Retina (tissue), 1 donor: ENCODE data around the gene HSPH1.
"Not testable (repeated sequence)": the region's sequence is repeated elsewhere in the genome, so short reads cannot be mapped to it uniquely, and the experiment has no call there.

ENCODE experiments used
- DNase-seq: peaks from one replicate; pipeline ENCODE4 v3.0.0-alpha.2; 2016

HSPH1 gene

DNA sequence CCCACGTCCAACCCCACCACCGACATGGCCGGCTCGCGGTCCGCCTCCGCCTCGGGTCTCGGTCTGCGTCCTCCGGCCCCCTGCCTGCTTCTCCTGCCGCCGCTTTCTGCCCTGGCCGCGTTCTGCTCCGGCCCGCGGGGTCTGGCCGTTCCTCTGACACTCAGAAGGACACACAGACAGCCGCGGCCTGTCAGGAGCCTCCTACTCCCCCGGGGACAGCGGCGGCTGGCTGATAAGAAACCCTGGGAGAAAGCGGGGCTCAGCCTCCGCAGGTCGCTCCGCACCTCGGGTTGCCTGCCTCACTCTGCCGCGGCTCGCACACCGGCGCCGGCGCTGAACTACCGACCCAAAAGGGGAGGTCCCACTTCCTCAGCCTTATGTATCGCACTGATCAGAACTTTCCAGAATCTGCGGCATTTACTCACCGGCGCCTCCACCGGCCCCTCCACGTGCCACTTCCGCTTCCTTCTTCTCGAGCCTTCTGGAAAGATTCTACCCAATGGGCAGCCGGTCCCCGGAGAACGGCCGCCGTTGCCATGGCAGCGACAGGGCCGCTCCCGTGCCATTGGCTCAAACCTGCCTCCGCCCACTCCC, at the start of gene HSPH1:
Gene HSPH1, minus strand, starts transcription at position 348 of the 594 bp plus-strand sequence. Its CDS starts 322 bp downstream, at position 26.
- peak; percentile 100 for DNase-seq

- DNase-seq, result no peak
Measured at GRCh38 chr13:31209841-31210210, 48.1 kb upstream of the HSPH1 start.

- peak; percentile 86 for DNase-seq
Measured at GRCh38 chr13:31209172-31209840, 47.6 kb upstream of the HSPH1 start.

- no peak for DNase-seq
Measured at GRCh38 chr13:31208559-31209122, 46.9 kb upstream of the HSPH1 start.

- peak; percentile 43 for DNase-seq
Measured at GRCh38 chr13:31207661-31208552, 46.2 kb upstream of the HSPH1 start.

DNA sequence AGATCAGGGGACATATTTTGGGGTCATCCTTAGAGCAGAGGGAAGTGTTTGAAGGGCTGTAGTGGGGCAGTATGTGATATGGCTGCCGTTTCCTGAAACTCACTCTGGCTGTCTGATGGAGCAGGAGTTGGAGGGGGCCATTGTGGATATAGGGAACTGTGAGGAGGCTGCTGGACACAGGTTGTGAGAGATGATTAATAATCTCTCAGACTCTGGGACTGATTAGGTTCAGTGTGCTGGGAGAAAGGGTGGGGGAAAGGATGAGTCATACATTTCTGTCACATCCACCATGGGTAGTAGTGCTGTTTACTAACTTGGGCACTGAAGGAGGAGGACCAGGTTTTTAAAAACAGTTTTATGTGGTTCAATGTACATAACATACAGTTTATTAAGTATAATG, 42.9 kb upstream of the HSPH1 start:
- no peak for DNase-seq

- DNase-seq, result no peak
Measured at GRCh38 chr13:31201341-31202031, 39.8 kb upstream of the HSPH1 start.

- peak; percentile 79 for DNase-seq
Measured at GRCh38 chr13:31200637-31200971, 38.9 kb upstream of the HSPH1 start.

GRCh38 chr13:31199849-31200636, 38.3 kb upstream of the HSPH1 start, which contains the start of gene B3GLCT:
Gene B3GLCT (plus strand): TSS chr13:31199975. CDS start chr13:31200085, 110 bp downstream.
- DNase-seq, result peak; percentile 93

- DNase-seq, result no peak
Measured at GRCh38 chr13:31199527-31199848, 37.8 kb upstream of the HSPH1 start.

DNA sequence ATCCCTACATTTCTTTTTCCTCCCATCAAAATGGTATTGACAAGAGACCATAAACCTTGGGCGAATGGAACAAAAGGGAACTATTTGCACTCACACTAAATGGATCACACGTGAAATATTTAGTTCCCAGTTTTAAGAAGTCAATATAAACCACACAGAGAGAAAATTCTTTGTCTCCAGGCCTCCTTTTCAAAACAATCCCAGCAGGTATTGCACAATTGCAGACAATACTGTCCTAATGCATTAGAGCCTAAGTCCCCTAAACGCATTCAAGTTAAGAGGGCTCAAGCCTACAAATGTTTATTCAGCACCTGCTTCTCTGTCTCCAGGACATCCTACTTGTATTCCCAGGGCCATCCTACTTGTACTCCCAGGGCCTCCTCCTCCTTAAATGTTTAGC, 36.8 kb upstream of the HSPH1 start:
- no peak for DNase-seq

GRCh38 chr13:31196992-31197391, 35.3 kb upstream of the HSPH1 start:
- no peak for DNase-seq

DNA sequence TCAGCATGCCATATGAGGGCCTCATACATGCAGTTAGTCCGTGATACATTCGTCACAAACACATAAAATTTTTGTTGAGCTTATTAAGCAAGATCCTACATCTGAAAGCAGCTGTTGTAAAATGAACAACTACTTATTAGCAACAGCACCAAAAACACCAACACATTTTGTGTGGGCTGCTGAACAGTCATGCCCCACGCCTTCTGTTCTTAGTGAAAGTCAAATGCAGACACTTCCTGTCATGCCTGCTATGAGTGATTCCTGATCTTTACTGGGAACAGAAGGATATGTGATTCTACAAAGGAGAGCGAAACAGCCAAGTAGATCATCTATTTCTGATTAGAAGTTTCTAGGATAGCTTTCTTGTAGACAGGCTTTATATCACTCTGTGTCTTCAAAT, 33.9 kb upstream of the HSPH1 start:
- DNase-seq, result no peak

GRCh38 chr13:31192306-31192705, 30.6 kb upstream of the HSPH1 start:
- DNase-seq, result no peak

DNA sequence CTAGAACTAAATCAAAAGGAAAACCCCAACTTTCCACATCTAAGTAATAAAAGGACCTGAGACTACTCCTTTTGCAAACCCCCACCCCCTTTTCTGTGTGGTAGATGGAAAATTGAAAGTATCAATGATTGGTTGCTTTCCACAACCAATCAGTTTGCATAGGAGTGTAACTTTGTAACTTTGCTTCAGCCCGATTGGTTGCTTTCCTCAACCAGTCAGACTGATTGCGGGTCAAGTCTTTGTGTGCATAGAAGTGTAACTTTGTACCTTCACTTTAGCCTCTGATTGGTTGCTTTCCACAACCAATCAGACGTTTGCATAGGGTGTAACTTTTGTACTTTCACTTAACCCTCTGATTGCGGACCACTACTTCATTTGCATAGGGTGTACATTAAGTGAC, 30.0 kb upstream of the HSPH1 start:
- no peak for DNase-seq

- no peak for DNase-seq
Measured at GRCh38 chr13:31184981-31185645, 23.4 kb upstream of the HSPH1 start.

DNA sequence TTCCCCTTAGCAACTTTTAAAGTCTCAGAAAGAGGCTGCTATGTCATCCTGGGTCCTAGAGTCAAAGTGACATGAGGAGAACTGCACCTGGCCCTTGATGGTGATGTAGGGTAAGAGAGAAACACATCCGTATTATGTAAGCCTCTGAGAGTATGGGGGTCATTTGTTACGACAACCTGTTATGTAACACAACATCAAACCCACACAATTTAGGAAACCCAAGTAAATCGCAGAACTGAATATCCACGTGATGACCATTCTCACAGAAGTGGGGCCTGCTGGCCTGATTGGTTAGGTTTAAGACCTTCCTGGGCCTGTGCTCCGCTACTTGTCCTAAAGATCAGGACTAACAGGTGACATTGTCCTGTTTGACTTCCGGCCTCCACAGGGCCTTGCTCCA, 22.7 kb upstream of the HSPH1 start:
- no peak for DNase-seq

DNA sequence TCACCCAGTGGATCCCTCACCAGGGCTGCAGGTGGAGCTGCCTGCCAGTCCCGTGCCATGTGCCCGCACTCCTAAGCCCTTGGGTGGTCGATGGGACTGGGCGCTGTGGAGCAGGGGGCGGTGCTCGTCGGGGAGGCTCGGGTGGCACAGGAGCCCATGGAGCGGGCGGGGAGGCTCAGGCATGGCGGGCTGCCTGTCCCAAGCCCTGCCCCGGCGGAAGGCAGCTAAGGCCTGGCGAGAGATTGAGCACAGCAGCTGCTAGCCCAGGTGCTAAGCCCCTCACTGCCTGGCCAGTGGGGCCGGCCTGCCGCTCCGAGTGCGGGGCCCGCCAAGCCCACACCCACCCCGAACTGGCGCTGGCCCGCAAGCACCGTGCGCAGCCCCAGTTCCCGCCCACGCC, 21.3 kb upstream of the HSPH1 start:
- DNase-seq, result no peak

DNA sequence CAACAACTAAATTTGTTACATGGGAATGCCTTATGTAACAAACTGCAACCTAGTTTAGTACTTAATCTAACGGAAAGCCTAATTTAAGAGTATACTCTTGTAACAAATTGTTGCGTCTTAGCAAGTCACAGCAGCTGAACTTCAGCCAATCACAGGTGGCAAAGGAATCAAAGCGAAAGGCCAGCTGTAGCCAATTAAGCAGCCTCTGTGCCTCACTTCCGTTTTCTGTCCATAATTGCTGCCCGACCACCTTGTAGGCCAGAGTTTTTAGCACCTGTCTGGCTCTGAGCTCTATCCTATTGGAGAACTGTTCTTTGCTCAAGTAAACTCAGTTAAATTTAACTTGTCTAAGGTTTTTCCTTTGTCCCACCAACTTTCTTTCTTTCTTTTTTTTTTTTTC, 18.1 kb upstream of the HSPH1 start:
- no peak for DNase-seq

DNA sequence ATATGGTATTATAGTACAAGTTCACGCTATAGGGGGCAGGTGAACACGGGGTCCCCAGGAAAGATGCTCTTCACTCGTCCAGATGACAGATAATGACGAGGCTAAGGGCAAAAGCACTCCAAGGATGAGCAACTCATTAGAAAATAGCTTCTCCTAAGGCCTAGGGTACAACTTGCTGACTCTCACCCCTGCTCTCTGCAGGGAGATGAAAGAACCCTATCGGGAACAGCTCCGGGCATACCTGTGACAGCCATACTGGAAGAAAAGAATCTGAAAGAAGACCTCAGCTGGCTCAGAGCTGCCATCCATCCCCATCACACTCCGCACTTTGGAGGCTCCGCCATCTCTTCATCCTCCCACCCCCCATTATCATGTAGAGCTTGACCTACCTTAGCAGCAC, 17.5 kb upstream of the HSPH1 start:
- DNase-seq, result no peak

GRCh38 chr13:31177813-31178495, 16.2 kb upstream of the HSPH1 start:
- DNase-seq, result not testable (repeated sequence)
